HepG2 (cell line): ENCODE results near the gene HMG20B. TPM values are rescaled to one million over a fixed set of nuclear protein-coding genes. Genes with fewer than 3 reads are reported as not detected.

ENCODE experiments used
- ATAC-seq: fragments of 200-7000 bp; cut with Tn5 transposase; 3 replicates; pipeline ENCODE4 v1.9.1; 2020; ENCODE audit warnings: mild to moderate bottlenecking, moderate library complexity
- BruUV-seq: library from RNA; stranded (reverse); fragments of 400-500 nt; replicated peaks from 2 replicates; lab custom pipeline; 2021; lab: Mats Ljungman, UMichigan
- CTCF ChIA-PET: fragments of 300-600 bp; formaldehyde crosslinking; extraction: SDS; loops from one replicate; lab custom pipeline; 2021; ENCODE audit warnings: low total read pairs, inconsistent platforms, low intra/inter-chr PET ratio; lab: Yijun Ruan, JAX
- POLR2A ChIA-PET: fragments of 350-600 bp; sonication (Branson Sonifier 250); formaldehyde crosslinking; loops from one replicate; lab custom pipeline; 2020; ENCODE audit warnings: antibody characterized with exemption, inconsistent platforms; lab: Yijun Ruan, JAX
- DNase-seq: peaks from one replicate; pipeline ENCODE4 v3.0.0-alpha.2; 2015; ENCODE audit warnings: low spot score
- FAIRE-seq: peaks from 3 replicates; lab custom pipeline; 2011; peaks lifted over from hg19 to GRCh38; lab: Jason Lieb, UNC
- H2AFZ ChIP-seq: one replicate; pipeline ENCODE4 v1.6.1; 2011; ENCODE audit warnings: low read length, inconsistent platforms
- H3K27ac ChIP-seq: fragments of 300-600 bp; 3 replicates; pipeline ENCODE4 v1.8.0; 2011; ENCODE audit warnings: mixed run types, mild to moderate bottlenecking, mixed read lengths, low read length, inconsistent platforms; ENCODE audit not compliant: insufficient read depth; ENCODE audit errors: extremely low read length
- H3K27me3 ChIP-seq, 2 experiments: fragments of 200-600 bp in 1 of 2; 2 replicates in 1 of 2; 3 replicates in 1 of 2; pipeline versions ENCODE4 v1.6.0 to v1.8.0; 2011; ENCODE audit warnings: low read length in 2 of 2, mild to moderate bottlenecking in 2 of 2, moderate library complexity in 2 of 2, inconsistent platforms in 1 of 2; ENCODE audit not compliant: insufficient read depth in 2 of 2, control insufficient read depth in 1 of 2
- H3K36me3 ChIP-seq, 2 experiments: fragments of 200-600 bp in 1 of 2; replicated peaks in 1 of 2; 2 replicates in 1 of 2; 3 replicates in 1 of 2; pipeline versions ENCODE4 v1.5.1 to v1.8.0; 2011; ENCODE audit warnings: low read length in 2 of 2, inconsistent platforms in 1 of 2; ENCODE audit not compliant: insufficient read depth in 2 of 2, control insufficient read depth in 1 of 2
- H3K4me1 ChIP-seq: 2 replicates; pipeline ENCODE4 v1.5.1; 2012; ENCODE audit warnings: low read length, inconsistent platforms; ENCODE audit not compliant: insufficient read depth
- H3K4me2 ChIP-seq: 2 replicates; pipeline ENCODE4 v1.6.0; 2011; ENCODE audit warnings: low read depth, low read length, inconsistent platforms
- H3K4me3 ChIP-seq, 3 experiments: fragments of 200-600 bp in 1 of 3; sonication (generic), shearing (Covaris generic) in 1 of 3; replicated peaks in 1 of 3; 2 replicates each; pipeline ENCODE4 v1.5.1; 2011 to 2016; ENCODE audit warnings: low read length in 3 of 3, inconsistent platforms in 2 of 3, low read depth in 2 of 3, mild to moderate bottlenecking in 2 of 3, control low read depth in 1 of 3, mixed read lengths in 1 of 3; ENCODE audit not compliant: insufficient read depth in 1 of 3
- H3K79me2 ChIP-seq: one replicate; pipeline ENCODE4 v1.6.1; 2011; ENCODE audit warnings: low read length, inconsistent platforms; ENCODE audit not compliant: insufficient read depth
- H3K9ac ChIP-seq: 2 replicates; pipeline ENCODE4 v1.6.0; 2011; ENCODE audit warnings: mild to moderate bottlenecking, low read depth, low read length, inconsistent platforms; ENCODE audit not compliant: insufficient read depth
- H3K9me3 ChIP-seq: 2 replicates; pipeline ENCODE4 v1.5.1; 2012; ENCODE audit warnings: mild to moderate bottlenecking, low read length
- H4K20me1 ChIP-seq: 2 replicates; pipeline ENCODE4 v1.6.0; 2011; ENCODE audit warnings: inconsistent platforms, mild to moderate bottlenecking, low read length, moderate library complexity; ENCODE audit not compliant: insufficient read depth
- CERS6 ChIP-seq: sonication (generic); formaldehyde crosslinking; IDR thresholded peaks from 2 replicates; pipeline ENCODE4 v1.5.0; 2020; ENCODE audit warnings: missing genetic modification reagents
- FOXK2 ChIP-seq: fragments of 450-650 bp; IDR thresholded peaks from 2 replicates; pipeline ENCODE4 v1.6.1; 2016
- HES4 ChIP-seq: sonication (generic); formaldehyde crosslinking; IDR thresholded peaks from 2 replicates; pipeline ENCODE4 v1.9.0; 2021; ENCODE audit warnings: mild to moderate bottlenecking, missing genetic modification reagents, borderline replicate concordance
- MAFK ChIP-seq, 2 experiments: IDR thresholded peaks in 1 of 2; conservative IDR thresholded peaks in 1 of 2; 2 replicates each; pipeline ENCODE4 v1.6.1; 2011; ENCODE audit warnings: improper control_type of control experiment in 2 of 2, low read length in 2 of 2
- NFIB ChIP-seq: sonication (generic); formaldehyde crosslinking; IDR thresholded peaks from 2 replicates; pipeline ENCODE4 v1.9.0; 2021; ENCODE audit warnings: missing genetic modification reagents, mild to moderate bottlenecking, borderline replicate concordance
- PCBP2 ChIP-seq: fragments of 200-400 bp; formaldehyde crosslinking; optimal IDR thresholded peaks from 2 replicates; pipeline ENCODE3; 2018; ENCODE audit warnings: low read length, low read depth; ENCODE audit not compliant: poor library complexity, severe bottlenecking
- RFXANK ChIP-seq: IDR thresholded peaks from 2 replicates; pipeline ENCODE4 v1.6.1; 2016
- THAP11 ChIP-seq: IDR thresholded peaks from 2 replicates; pipeline ENCODE4 v1.6.1; 2016; ENCODE audit warnings: missing biosample characterization, missing genetic modification reagents
- ZMYM3 ChIP-seq: sonication (generic); formaldehyde crosslinking; IDR thresholded peaks from 2 replicates; pipeline ENCODE4 v1.5.1; 2020; ENCODE audit warnings: mild to moderate bottlenecking, missing genetic modification reagents
- ZNF225 ChIP-seq: sonication (generic); formaldehyde crosslinking; IDR thresholded peaks from 2 replicates; pipeline ENCODE4 v1.4.0; 2020; ENCODE audit warnings: mild to moderate bottlenecking, missing genetic modification reagents
- ZNF232 ChIP-seq: sonication (generic); formaldehyde crosslinking; IDR thresholded peaks from 2 replicates; pipeline ENCODE4 v1.4.0; 2020; ENCODE audit warnings: missing genetic modification reagents, borderline replicate concordance
- ZNF234 ChIP-seq: sonication (generic); formaldehyde crosslinking; conservative IDR thresholded peaks from 2 replicates; pipeline ENCODE4 v1.5.1; 2020; ENCODE audit warnings: mild to moderate bottlenecking, missing genetic modification reagents
- ZNF30 ChIP-seq: sonication (generic); formaldehyde crosslinking; IDR thresholded peaks from 2 replicates; pipeline ENCODE4 v1.5.0; 2020; ENCODE audit warnings: mild to moderate bottlenecking, missing genetic modification reagents
- ZNF547 ChIP-seq: sonication (generic); formaldehyde crosslinking; IDR thresholded peaks from 2 replicates; pipeline ENCODE4 v1.5.1; 2020; ENCODE audit warnings: mild to moderate bottlenecking, missing genetic modification reagents
- ZNF557 ChIP-seq: sonication (generic); formaldehyde crosslinking; IDR thresholded peaks from 2 replicates; pipeline ENCODE4 v1.4.0; 2020; ENCODE audit warnings: missing genetic modification reagents
- ZNF839 ChIP-seq: sonication (generic); formaldehyde crosslinking; IDR thresholded peaks from 2 replicates; pipeline ENCODE4 v1.4.0; 2020; ENCODE audit warnings: missing genetic modification reagents, mild to moderate bottlenecking, borderline replicate concordance
- ZSCAN9 ChIP-seq: IDR thresholded peaks from 2 replicates; pipeline ENCODE4 v1.6.1; 2016; ENCODE audit warnings: borderline replicate concordance
- WGBS: methylation state at CpG from one replicate; pipeline ENCODE4 v1.1.6; 2017; ENCODE audit warnings: low lambda C conversion rate; 5-methylcytosine and 5-hydroxymethylcytosine counted together
- in situ Hi-C: cut with HindIII; loops from 2 replicates; pipeline ENCODE4 v1.10.0; 2017; ENCODE audit warnings: low pct_unique_long_range_greater_than_20kb; ENCODE audit not compliant: extremely low pct_ligation_motif_present
- intact Hi-C: fragments of 100-400 bp; cut with micrococcal nuclease; formaldehyde crosslinking; loops from one replicate; pipeline ENCODE4 v1.10.0; 2022; ENCODE audit not compliant: unreplicated experiment
- polyA plus RNA-seq, 8 experiments: library from polyadenylated mRNA; depleted of rRNA in 3 of 8; stranded (reverse) in 7 of 8; unstranded in 1 of 8; fragments of >200 nt; fragmentation: Illumina TruSeq in 4 of 8; extraction: Trizol in 4 of 8; gene quantifications; 2 replicates each; pipeline versions ENCODE4 v1.2.1 to v1.2.3, GENCODE V29; 2011 to 2016; ENCODE audit warnings: low read depth in 4 of 8, missing spikeins in 1 of 8, mixed read lengths in 1 of 8; ENCODE audit not compliant: insufficient read depth in 1 of 8
- total RNA-seq, 5 experiments: library from RNA; depleted of rRNA; stranded (reverse); fragments of >200 nt; fragmentation: Illumina TruSeq; extraction: Trizol; gene quantifications; 2 replicates each; pipeline ENCODE4 v1.2.3, GENCODE V29; 2016; ENCODE audit warnings: low read depth in 1 of 5
- TF ChIP-seq, protein P1 (sequence below), 2 experiments: IDR thresholded peaks; 2 replicates each; pipeline ENCODE4 v1.6.1; 2011 to 2012; ENCODE audit warnings: low read length in 2 of 2, borderline replicate concordance in 1 of 2, low read depth in 1 of 2, mild to moderate bottlenecking in 1 of 2, moderate library complexity in 1 of 2

The HMG20B gene
- total and polyA plus RNA-seq, 2 of the 13 experiments (the other 11 are each of a cell fraction or from before 2014, with no cell fraction given): 23.9 to 29.2 TPM

GRCh38 chr19:3590991-3591659, 18.4 kb downstream of the HMG20B start:
- no peaks in the 10 kb centered on the region for H4K20me1 ChIP-seq
- POLR2A ChIA-PET: no interaction called here
- peaks cover 3 to 29% of the 10 kb centered on the region in 2 experiments; a peak in 3 of 5 replicates for H3K27me3 ChIP-seq
- no peaks in the 10 kb centered on the region for H3K4me1 ChIP-seq
- in situ Hi-C loops (no loop called here), intact Hi-C loops (no loop called here)
- no TSS peak for BruUV-seq
- WGBS: no CpG with 5 or more reads among the region's 8 CpGs
- ATAC-seq (no peak), FAIRE-seq (no peak), DNase-seq (no peak)
- no peaks in the 10 kb centered on the region for H3K9me3 ChIP-seq
- no peak overlapping the region for H3K9ac ChIP-seq
- H2AFZ ChIP-seq: no peak overlapping the region
- no peaks in the 10 kb centered on the region for H3K79me2 ChIP-seq
- no peaks in the 10 kb centered on the region for H3K36me3 ChIP-seq
- no peak overlapping the region for H3K4me2 ChIP-seq
- H3K27ac ChIP-seq: no peak overlapping the region
- no peak for TF ChIP-seq THAP11 (CRISPR knock-in tag)
- TF ChIP-seq ZNF234 (CRISPR knock-in tag): no peak
- TF ChIP-seq CERS6 (CRISPR knock-in tag): no peak
- no peak for TF ChIP-seq ZNF225 (CRISPR knock-in tag)
- no peak for TF ChIP-seq HES4 (CRISPR knock-in tag)
- no peak for TF ChIP-seq ZSCAN9 (CRISPR knock-in tag)
- TF ChIP-seq MAFK (conservative IDR thresholded peaks at IDR 0.05 in 1 of 2, IDR thresholded peaks at IDR 0.05 in 1 of 2; ENCODE audit: low read length in 2 of 2): no peak
- TF ChIP-seq ZNF557 (CRISPR knock-in tag): no peak
- no peak for TF ChIP-seq NFIB (CRISPR knock-in tag)
- no peak for TF ChIP-seq FOXK2
- TF ChIP-seq ZNF232 (CRISPR knock-in tag): no peak
- no peak for TF ChIP-seq RFXANK (CRISPR knock-in tag)
- TF ChIP-seq, protein P1, sequence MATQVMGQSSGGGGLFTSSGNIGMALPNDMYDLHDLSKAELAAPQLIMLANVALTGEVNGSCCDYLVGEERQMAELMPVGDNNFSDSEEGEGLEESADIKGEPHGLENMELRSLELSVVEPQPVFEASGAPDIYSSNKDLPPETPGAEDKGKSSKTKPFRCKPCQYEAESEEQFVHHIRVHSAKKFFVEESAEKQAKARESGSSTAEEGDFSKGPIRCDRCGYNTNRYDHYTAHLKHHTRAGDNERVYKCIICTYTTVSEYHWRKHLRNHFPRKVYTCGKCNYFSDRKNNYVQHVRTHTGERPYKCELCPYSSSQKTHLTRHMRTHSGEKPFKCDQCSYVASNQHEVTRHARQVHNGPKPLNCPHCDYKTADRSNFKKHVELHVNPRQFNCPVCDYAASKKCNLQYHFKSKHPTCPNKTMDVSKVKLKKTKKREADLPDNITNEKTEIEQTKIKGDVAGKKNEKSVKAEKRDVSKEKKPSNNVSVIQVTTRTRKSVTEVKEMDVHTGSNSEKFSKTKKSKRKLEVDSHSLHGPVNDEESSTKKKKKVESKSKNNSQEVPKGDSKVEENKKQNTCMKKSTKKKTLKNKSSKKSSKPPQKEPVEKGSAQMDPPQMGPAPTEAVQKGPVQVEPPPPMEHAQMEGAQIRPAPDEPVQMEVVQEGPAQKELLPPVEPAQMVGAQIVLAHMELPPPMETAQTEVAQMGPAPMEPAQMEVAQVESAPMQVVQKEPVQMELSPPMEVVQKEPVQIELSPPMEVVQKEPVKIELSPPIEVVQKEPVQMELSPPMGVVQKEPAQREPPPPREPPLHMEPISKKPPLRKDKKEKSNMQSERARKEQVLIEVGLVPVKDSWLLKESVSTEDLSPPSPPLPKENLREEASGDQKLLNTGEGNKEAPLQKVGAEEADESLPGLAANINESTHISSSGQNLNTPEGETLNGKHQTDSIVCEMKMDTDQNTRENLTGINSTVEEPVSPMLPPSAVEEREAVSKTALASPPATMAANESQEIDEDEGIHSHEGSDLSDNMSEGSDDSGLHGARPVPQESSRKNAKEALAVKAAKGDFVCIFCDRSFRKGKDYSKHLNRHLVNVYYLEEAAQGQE (IDR thresholded peaks at IDR 0.05; ENCODE audit: borderline replicate concordance in 1 of 2, low read depth in 1 of 2, low read length in 2 of 2): no peak; a peak in 1 of 4 replicates
- no peak for TF ChIP-seq ZNF30 (CRISPR knock-in tag)
- no peak for TF ChIP-seq ZNF839
- TF ChIP-seq PCBP2: no peak
- no peak for TF ChIP-seq ZMYM3 (CRISPR knock-in tag)
- TF ChIP-seq ZNF547 (CRISPR knock-in tag): no peak
- CTCF ChIA-PET: no interaction called here
- H3K4me3 ChIP-seq: no peak overlapping the region
